GM18870 (cell line): ENCODE measurements around the gene SHISA7.
"Not testable (repeated sequence)": the region's sequence is repeated elsewhere in the genome, so short reads cannot be mapped to it uniquely, and the experiment has no call there.

Source experiments
- ATAC-seq: cut with Tn5 transposase; IDR thresholded peaks from one replicate; pipeline ENCODE4 v1.9.1; 2021; ENCODE audit warnings: moderate library complexity; ENCODE audit not compliant: unreplicated experiment

Gene SHISA7

GRCh38 chr19:55448175-55448490 lies 5.0 kb upstream of the SHISA7 start:
- not testable (repeated sequence) for ATAC-seq

- no peak for ATAC-seq
Observed at GRCh38 chr19:55447421-55448174, 4.5 kb upstream of the SHISA7 start.

- ATAC-seq = no peak
Observed at GRCh38 chr19:55446060-55446459, 3.0 kb upstream of the SHISA7 start.

GRCh38 chr19:55444646-55445045 lies 1.5 kb upstream of the SHISA7 start:
- ATAC-seq = no peak

GRCh38 chr19:55443824-55444480 lies 852 bp upstream of the SHISA7 start:
- ATAC-seq = no peak

- no peak for ATAC-seq
Observed at GRCh38 chr19:55442372-55442961, 633 bp downstream of the SHISA7 start.

- no peak for ATAC-seq
Observed at GRCh38 chr19:55441692-55442321, 1.3 kb downstream of the SHISA7 start.

- ATAC-seq = no peak
Observed at GRCh38 chr19:55441319-55441691, 1.8 kb downstream of the SHISA7 start.

- no peak for ATAC-seq
Observed at GRCh38 chr19:55440411-55441105, 2.5 kb downstream of the SHISA7 start.

GRCh38 chr19:55439052-55439451 lies 4.0 kb downstream of the SHISA7 start:
- no peak for ATAC-seq

- no peak for ATAC-seq
Observed at GRCh38 chr19:55437410-55437809, 5.7 kb downstream of the SHISA7 start.

GRCh38 chr19:55436847-55437246 lies 6.3 kb downstream of the SHISA7 start:
- no peak for ATAC-seq

- ATAC-seq = no peak
Observed at GRCh38 chr19:55435020-55435419, 8.1 kb downstream of the SHISA7 start.

GRCh38 chr19:55434356-55434919 lies 8.7 kb downstream of the SHISA7 start:
- ATAC-seq = no peak

- no peak for ATAC-seq
Observed at GRCh38 chr19:55433292-55433691, 9.8 kb downstream of the SHISA7 start.

GRCh38 chr19:55432241-55432959 lies 10.7 kb downstream of the SHISA7 start:
- no peak for ATAC-seq

- no peak for ATAC-seq
Observed at GRCh38 chr19:55431183-55431582, 11.9 kb downstream of the SHISA7 start.

- ATAC-seq = no peak
Observed at GRCh38 chr19:55426042-55426441, 17.1 kb downstream of the SHISA7 start.

GRCh38 chr19:55424518-55424917 lies 18.6 kb downstream of the SHISA7 start:
- ATAC-seq = no peak

- no peak for ATAC-seq
Observed at GRCh38 chr19:55423225-55424005, 19.7 kb downstream of the SHISA7 start.
